Muscle layer of colon (tissue), 2 donors: ENCODE measurements around the gene ENTPD5.
"Not testable (repeated sequence)": the region's sequence is repeated elsewhere in the genome, so short reads cannot be mapped to it uniquely, and the experiment has no call there.

Source experiments
- H3K27ac ChIP-seq: one replicate; pipeline ENCODE4 v1.7.0; 2013; ENCODE audit warnings: low read depth, mild to moderate bottlenecking, low read length, moderate library complexity
- H3K27me3 ChIP-seq, 2 donors: one replicate each; pipeline ENCODE4 v1.7.0; 2013; ENCODE audit warnings: low read length in 2 of 2, mild to moderate bottlenecking in 2 of 2; ENCODE audit not compliant: insufficient read depth in 2 of 2, control insufficient read depth in 1 of 2
- H3K36me3 ChIP-seq: one replicate; pipeline ENCODE4 v1.7.0; 2013; ENCODE audit warnings: mild to moderate bottlenecking, low read length; ENCODE audit not compliant: insufficient read depth
- H3K4me1 ChIP-seq: one replicate; pipeline ENCODE4 v1.7.0; 2013; ENCODE audit warnings: mild to moderate bottlenecking, low read length; ENCODE audit not compliant: insufficient read depth
- H3K4me3 ChIP-seq, 2 donors: one replicate each; pipeline ENCODE4 v1.7.0; 2013; ENCODE audit warnings: low read length in 2 of 2, low read depth in 1 of 2, mild to moderate bottlenecking in 1 of 2, moderate library complexity in 1 of 2
- H3K9ac ChIP-seq: one replicate; pipeline ENCODE4 v1.7.0; 2013; ENCODE audit warnings: low read length
- H3K9me3 ChIP-seq: one replicate; pipeline ENCODE4 v1.7.0; 2013; ENCODE audit warnings: mild to moderate bottlenecking, low read length
- donor health status: abdominal sarcoma.
- donor health status: Adenocarcinoma of cecum.

The ENTPD5 gene

DNA sequence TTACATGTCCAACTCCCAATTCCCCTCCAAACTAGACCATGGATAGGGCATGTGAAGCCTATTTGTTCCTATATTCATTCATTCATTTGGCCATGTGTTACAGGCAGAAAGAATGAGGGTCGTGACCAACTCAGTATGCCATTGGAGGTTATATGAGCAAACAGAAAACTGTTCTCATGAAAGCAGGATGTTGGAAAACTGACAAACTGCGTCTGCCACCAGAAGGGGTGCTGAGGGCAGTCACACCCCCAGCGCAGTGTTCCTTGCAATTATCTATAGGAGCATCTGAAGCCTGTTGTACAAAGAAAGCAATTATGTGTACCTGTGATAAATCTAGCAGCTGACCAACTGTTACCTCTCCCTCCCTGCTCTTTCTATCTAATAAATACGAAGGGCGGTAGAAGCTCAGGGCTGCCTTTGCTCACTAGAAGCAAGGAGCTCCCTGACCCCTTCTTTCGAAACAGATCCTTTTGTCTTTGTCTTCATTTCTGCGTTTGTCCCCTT lies 21.1 kb downstream of the ENTPD5 start:
- Histone ChIP-seq H3K27me3 (no peaks in the 10 kb centered on the region), H3K4me3 (no peak overlapping the region), H3K4me1 (no peaks in the 10 kb centered on the region), H3K9ac (no peak overlapping the region), H3K27ac (no peak overlapping the region), H3K36me3 (peaks cover 7% of the 10 kb centered on the region), H3K9me3 (no peaks in the 10 kb centered on the region)

GRCh38 chr14:73997108-73997943 lies 21.8 kb downstream of the ENTPD5 start:
- no peak overlapping the region for H3K9ac ChIP-seq

GRCh38 chr14:73996731-73997107 lies 22.4 kb downstream of the ENTPD5 start:
- Histone ChIP-seq H3K27me3 (no peaks in the 10 kb centered on the region), H3K36me3 (peaks cover 7% of the 10 kb centered on the region), H3K27ac (no peak overlapping the region), H3K9ac (no peak overlapping the region), H3K4me1 (no peaks in the 10 kb centered on the region), H3K9me3 (no peaks in the 10 kb centered on the region), H3K4me3 (no peak overlapping the region)

More at GRCh38 chr14:73997108-73997943, 21.8 kb downstream of the ENTPD5 start:
- Histone ChIP-seq H3K4me3 (no peak overlapping the region), H3K27me3 (no peaks in the 10 kb centered on the region), H3K4me1 (no peaks in the 10 kb centered on the region), H3K9me3 (no peaks in the 10 kb centered on the region), H3K27ac (no peak overlapping the region), H3K36me3 (peaks cover 7% of the 10 kb centered on the region)

GRCh38 chr14:73995977-73996378 lies 23.1 kb downstream of the ENTPD5 start:
- Histone ChIP-seq H3K4me3 (no peak overlapping the region), H3K9ac (no peak overlapping the region), H3K36me3 (peaks cover 7% of the 10 kb centered on the region), H3K27me3 (no peaks in the 10 kb centered on the region), H3K9me3 (no peaks in the 10 kb centered on the region), H3K4me1 (no peaks in the 10 kb centered on the region), H3K27ac (no peak overlapping the region)

DNA sequence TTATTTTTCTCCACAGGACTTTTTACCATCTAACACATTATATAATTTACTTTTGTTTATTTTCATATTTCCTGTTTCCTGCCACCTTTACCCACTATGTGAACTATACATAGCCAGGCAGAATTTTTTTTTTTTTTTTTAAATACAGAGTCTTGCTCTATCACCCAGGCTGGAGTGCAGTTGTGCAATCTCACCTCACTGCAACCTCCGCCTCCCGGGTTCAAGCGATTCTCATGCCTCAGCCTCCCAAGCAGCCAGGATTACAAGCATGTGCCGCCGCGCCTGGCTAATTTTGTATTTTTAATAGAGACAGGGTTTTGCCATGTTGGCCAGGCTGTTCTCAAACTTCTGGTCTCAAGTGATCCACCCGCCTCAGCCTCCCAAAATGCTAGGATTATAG lies 24.2 kb downstream of the ENTPD5 start:
- H3K27me3 ChIP-seq, H3K27ac ChIP-seq, H3K4me3 ChIP-seq, H3K4me1 ChIP-seq, H3K36me3 ChIP-seq, H3K9ac ChIP-seq, H3K9me3 ChIP-seq: not testable (repeated sequence)

DNA sequence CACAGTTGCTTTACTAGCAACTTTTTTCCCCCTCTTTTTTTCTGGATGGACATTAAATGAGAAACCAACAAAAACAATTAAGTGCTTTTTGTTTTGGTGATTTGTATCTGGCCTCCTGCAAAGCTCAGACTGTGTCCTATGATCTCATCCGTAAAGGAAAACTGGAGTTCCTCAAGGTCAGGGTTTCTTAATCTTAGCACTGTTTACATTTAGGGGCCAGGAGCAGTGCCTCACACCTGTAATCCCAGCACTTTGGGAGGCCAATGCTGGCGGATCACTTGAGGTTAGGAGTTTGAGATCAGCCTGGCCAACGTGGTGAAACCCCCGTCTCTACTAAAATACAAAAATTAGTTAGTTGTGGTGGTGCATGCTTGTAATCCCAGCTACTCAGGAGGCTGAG lies 28.0 kb downstream of the ENTPD5 start:
- Histone ChIP-seq H3K9ac (no peak overlapping the region), H3K27ac (no peak overlapping the region), H3K4me1 (no peaks in the 10 kb centered on the region), H3K4me3 (no peak overlapping the region), H3K27me3 (no peaks in the 10 kb centered on the region), H3K36me3 (peaks cover 13% of the 10 kb centered on the region), H3K9me3 (no peaks in the 10 kb centered on the region)

- not testable (repeated sequence) for H3K9me3 ChIP-seq, H3K4me3 ChIP-seq, H3K4me1 ChIP-seq, H3K27me3 ChIP-seq, H3K9ac ChIP-seq, H3K27ac ChIP-seq
- H3K36me3 ChIP-seq: peaks cover 14% of the 10 kb centered on the region
Measured at GRCh38 chr14:73988656-73989055, 30.4 kb downstream of the ENTPD5 start.

DNA sequence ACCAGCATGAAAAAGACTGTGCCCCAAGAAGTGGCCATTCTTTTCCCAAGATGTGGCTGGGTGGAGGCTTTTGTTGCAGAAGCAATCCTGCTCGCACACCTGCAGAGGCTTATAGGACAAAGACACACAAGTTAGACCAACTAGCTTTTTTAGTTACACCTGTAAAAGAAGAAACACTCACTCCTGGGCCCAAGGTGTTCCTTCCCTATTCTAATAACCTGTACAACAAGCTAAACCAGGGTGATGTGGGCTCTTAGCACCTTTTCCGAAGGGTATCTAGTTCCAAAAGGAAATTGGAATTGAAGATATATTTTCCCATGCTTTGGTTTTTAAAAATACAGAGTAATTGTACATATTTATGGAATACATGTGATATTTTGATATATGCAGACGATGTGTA lies 31.0 kb downstream of the ENTPD5 start:
- no peak overlapping the region for H3K9ac ChIP-seq
- H3K27me3 ChIP-seq: no peaks in the 10 kb centered on the region
- no peaks in the 10 kb centered on the region for H3K4me1 ChIP-seq
- H3K4me3 ChIP-seq: no peak overlapping the region
- peaks cover 14% of the 10 kb centered on the region for H3K36me3 ChIP-seq
- H3K9me3 ChIP-seq: no peaks in the 10 kb centered on the region
- no peak overlapping the region for H3K27ac ChIP-seq

- Histone ChIP-seq H3K27ac (no peak overlapping the region), H3K36me3 (peaks cover 2% of the 10 kb centered on the region)
Measured at GRCh38 chr14:73977896-73978295, 41.2 kb downstream of the ENTPD5 start.

DNA sequence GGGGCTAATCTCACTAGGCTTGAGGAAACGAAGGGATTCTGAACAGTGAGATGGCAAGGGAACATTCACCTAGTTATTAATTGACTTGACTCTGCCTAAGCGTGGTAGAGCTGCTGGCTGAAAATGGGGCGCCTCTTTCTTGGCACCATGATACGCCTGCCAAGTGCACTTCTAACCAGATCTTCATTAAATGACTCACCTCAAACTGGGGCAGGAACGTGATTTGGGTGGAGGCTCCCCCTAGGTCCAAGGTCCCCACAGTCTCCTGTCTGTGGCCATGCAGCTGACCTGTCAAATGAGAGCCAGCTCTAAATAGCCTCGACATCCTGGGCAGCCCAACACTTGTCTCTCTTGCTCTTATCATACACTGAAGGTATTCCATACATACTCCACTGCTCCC lies 43.0 kb downstream of the ENTPD5 start:
- H3K36me3 ChIP-seq: peaks cover 7% of the 10 kb centered on the region
- H3K27me3 ChIP-seq: no peaks in the 10 kb centered on the region
- H3K9me3 ChIP-seq: no peaks in the 10 kb centered on the region
- H3K4me1 ChIP-seq: no peaks in the 10 kb centered on the region
- H3K4me3 ChIP-seq: no peak overlapping the region
- no peak overlapping the region for H3K9ac ChIP-seq
- H3K27ac ChIP-seq: no peak overlapping the region

More at GRCh38 chr14:73977896-73978295, 41.2 kb downstream of the ENTPD5 start:
- no peaks in the 10 kb centered on the region for H3K4me1 ChIP-seq
- no peaks in the 10 kb centered on the region for H3K27me3 ChIP-seq
- no peak overlapping the region for H3K9ac ChIP-seq
- no peak overlapping the region for H3K4me3 ChIP-seq
- no peaks in the 10 kb centered on the region for H3K9me3 ChIP-seq

GRCh38 chr14:73973497-73973896 lies 45.6 kb downstream of the ENTPD5 start:
- H3K4me3 ChIP-seq: no peak overlapping the region
- peaks cover 20% of the 10 kb centered on the region for H3K36me3 ChIP-seq
- no peaks in the 10 kb centered on the region for H3K27me3 ChIP-seq
- H3K27ac ChIP-seq: no peak overlapping the region
- H3K9ac ChIP-seq: no peak overlapping the region
- H3K4me1 ChIP-seq: no peaks in the 10 kb centered on the region
- H3K9me3 ChIP-seq: no peaks in the 10 kb centered on the region

DNA sequence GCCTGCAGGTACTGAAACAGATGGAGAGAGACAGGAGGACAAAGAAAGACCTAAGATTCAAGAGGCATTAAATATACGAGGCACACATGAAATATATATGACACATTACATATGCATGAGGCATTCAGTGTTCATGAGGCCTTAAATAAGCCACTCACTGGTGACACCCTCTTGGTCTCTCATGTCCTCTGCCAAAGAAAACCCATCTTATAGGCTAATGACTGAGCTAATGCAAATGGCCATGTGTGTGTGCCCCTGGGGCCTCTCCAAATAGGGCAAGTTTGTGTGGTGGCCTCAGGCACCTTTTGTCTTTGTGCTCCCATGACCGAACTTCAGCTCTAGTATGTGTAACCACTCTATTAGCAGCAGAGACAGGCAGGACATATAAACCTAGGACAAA lies 50.2 kb downstream of the ENTPD5 start:
- Histone ChIP-seq H3K4me3 (no peak overlapping the region), H3K27me3 (no peaks in the 10 kb centered on the region), H3K9me3 (no peaks in the 10 kb centered on the region), H3K9ac (no peak overlapping the region), H3K27ac (no peak overlapping the region), H3K4me1 (no peaks in the 10 kb centered on the region), H3K36me3 (peaks cover 27% of the 10 kb centered on the region)
